ENCODE results near the gene INSYN2B.
A peak's percentile ranks its signal among the peaks of the same experiment; 100 is the strongest.
"Not testable (repeated sequence)": the region's sequence is repeated elsewhere in the genome, so short reads cannot be mapped to it uniquely, and the experiment has no call there.

INSYN2B gene

DNA sequence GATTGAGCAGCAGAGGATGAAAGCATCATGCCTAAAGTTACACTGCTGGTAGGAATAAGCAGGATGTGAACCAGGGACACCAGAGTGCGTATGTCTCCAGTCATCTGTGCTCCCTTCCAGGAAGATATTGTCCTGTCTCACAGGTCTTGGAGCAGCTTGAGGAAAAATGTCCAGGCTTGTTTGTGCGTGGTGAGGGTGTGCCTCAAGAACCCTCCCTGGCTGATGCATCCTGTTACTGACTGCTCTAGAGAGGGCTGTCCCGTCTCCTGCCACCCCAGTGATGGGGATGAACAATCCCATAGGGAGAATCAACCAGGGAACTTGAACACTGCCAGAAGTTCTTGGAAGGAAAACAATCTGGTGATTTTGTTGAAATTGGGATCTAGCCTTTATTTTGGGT lies 132.0 kb downstream of the INSYN2B start:
- Mint-ChIP-seq H3K36me3 (peaks cover 73% of the 10 kb centered on the region), H3K4me1 (ENCODE audit: low read depth) (peaks cover 2% of the 10 kb centered on the region), H3K27me3 (no peaks in the 10 kb centered on the region), H3K9me3 (ENCODE audit: low read depth) (peaks cover 9% of the 10 kb centered on the region), H3K4me3 (no peak overlapping the region), H3K27ac (no peak overlapping the region)

DNA sequence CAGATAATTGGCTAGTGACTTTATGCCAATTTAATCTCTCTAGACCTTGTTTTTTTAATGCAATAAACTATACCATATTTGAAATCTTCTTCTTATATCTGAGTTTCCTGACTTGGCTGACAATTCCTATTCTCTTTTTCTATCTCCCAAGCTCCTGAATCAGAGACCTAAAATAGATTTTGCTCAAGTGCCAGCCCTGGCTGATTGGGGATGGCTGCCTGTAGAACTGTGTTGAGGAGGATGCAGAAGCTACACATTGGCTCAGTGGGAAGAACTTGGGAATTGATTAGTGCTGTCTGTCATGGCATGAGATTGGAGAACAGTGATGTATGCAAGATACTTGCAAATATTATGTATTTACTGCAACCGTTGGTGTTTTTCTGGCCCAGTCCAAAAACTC lies 132.8 kb downstream of the INSYN2B start:
- no peaks in the 10 kb centered on the region for H3K27me3 Mint-ChIP-seq
- no peaks in the 10 kb centered on the region for H3K4me1 Mint-ChIP-seq (ENCODE audit: low read depth)
- H3K9me3 Mint-ChIP-seq (ENCODE audit: low read depth): peaks cover 9% of the 10 kb centered on the region
- peaks cover 71% of the 10 kb centered on the region for H3K36me3 Mint-ChIP-seq
- H3K27ac Mint-ChIP-seq: no peak overlapping the region
- H3K4me3 Mint-ChIP-seq: no peak overlapping the region

DNA sequence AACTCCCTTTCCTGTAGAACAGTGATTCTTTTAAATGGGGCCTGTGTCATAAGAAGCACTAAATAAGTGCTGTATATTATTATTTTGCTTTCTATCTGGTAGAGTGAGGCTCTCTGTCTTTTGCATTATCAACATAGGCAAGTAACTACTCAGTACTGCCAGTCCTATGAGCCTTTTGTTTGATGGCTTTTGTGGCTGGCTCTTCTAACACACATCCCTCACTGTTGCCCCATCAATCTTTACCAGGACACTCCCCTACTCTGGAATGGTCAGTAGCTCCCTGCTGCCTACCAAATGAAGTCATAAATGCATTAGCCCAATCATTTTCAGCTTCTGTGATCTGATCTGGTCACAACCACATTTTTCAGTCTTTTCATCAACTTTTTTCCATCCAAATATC lies 137.6 kb downstream of the INSYN2B start:
- no peaks in the 10 kb centered on the region for H3K27me3 Mint-ChIP-seq
- no peaks in the 10 kb centered on the region for H3K4me1 Mint-ChIP-seq (ENCODE audit: low read depth)
- H3K9me3 Mint-ChIP-seq (ENCODE audit: low read depth): no peaks in the 10 kb centered on the region
- H3K27ac Mint-ChIP-seq: no peak overlapping the region
- H3K4me3 Mint-ChIP-seq: no peak overlapping the region
- peaks cover 53% of the 10 kb centered on the region for H3K36me3 Mint-ChIP-seq

DNA sequence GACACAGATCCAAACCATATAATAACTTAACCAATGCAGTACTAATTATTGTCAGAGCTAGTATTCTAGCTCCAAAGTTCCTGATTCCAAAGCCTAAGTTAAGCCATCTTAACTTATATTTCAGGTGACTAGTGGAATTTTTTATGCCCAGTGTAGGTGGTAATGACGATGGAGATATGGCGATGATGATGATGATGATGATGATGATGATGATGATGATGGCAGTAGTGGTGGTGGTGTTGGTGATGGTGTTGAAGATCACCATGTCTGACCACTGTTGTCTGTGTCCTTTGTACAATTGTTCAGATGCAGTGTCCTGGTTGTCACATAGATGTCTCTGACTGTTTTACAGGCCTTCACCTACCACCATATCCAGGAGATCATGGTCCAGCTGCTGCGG lies 139.9 kb downstream of the INSYN2B start:
- no peaks in the 10 kb centered on the region for H3K4me1 Mint-ChIP-seq (ENCODE audit: low read depth)
- H3K27ac Mint-ChIP-seq: peak overlapping the region; percentile 31
- no peak overlapping the region for H3K4me3 Mint-ChIP-seq
- H3K36me3 Mint-ChIP-seq: peaks cover 46% of the 10 kb centered on the region
- no peaks in the 10 kb centered on the region for H3K9me3 Mint-ChIP-seq (ENCODE audit: low read depth)
- H3K27me3 Mint-ChIP-seq: no peaks in the 10 kb centered on the region

DNA sequence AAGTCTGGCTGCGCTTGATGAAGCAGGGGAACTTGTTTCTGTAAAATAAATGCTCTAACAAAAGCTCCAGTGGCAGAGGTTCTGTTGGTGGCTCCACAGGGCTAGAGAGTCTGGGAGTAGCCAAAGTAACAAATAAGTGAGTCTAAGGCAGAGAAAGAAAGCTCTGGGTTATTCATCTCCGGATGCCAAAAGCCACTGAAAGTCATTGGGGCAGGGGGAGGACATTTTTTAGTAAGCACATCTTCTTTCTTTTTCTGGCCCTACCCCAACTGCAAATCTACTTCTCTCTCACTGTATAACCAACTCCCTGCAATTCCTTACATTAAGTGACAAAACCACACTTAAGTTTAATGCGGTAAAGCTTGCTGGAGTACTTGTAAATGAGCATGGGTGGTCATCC lies 141.6 kb downstream of the INSYN2B start:
- peaks cover 37% of the 10 kb centered on the region for H3K36me3 Mint-ChIP-seq
- no peak overlapping the region for H3K4me3 Mint-ChIP-seq
- no peaks in the 10 kb centered on the region for H3K9me3 Mint-ChIP-seq (ENCODE audit: low read depth)
- peaks cover 4% of the 10 kb centered on the region for H3K4me1 Mint-ChIP-seq (ENCODE audit: low read depth)
- no peak overlapping the region for H3K27ac Mint-ChIP-seq
- no peaks in the 10 kb centered on the region for H3K27me3 Mint-ChIP-seq

DNA sequence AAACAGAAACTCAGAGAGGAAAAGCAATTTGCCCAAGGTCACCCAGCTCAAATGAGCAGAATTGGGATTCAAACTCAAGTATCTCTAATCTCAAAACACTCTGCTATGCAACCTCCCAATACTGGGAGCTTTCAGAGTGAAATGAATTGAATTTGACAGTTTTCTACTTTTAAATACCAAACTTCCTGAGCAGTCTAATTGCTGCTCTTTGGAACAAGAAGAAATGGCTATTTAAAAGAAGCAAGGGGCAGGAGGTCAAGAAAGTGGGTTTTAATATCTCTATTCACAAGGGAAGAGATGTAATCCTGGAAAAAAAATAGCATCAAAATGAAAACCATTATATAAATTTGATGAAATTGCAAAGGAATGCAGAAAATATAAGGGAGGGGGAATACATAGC lies 142.6 kb downstream of the INSYN2B start:
- H3K36me3 Mint-ChIP-seq: peaks cover 32% of the 10 kb centered on the region
- no peaks in the 10 kb centered on the region for H3K27me3 Mint-ChIP-seq
- no peaks in the 10 kb centered on the region for H3K9me3 Mint-ChIP-seq (ENCODE audit: low read depth)
- H3K4me1 Mint-ChIP-seq (ENCODE audit: low read depth): peaks cover 7% of the 10 kb centered on the region
- no peak overlapping the region for H3K27ac Mint-ChIP-seq
- H3K4me3 Mint-ChIP-seq: no peak overlapping the region

DNA sequence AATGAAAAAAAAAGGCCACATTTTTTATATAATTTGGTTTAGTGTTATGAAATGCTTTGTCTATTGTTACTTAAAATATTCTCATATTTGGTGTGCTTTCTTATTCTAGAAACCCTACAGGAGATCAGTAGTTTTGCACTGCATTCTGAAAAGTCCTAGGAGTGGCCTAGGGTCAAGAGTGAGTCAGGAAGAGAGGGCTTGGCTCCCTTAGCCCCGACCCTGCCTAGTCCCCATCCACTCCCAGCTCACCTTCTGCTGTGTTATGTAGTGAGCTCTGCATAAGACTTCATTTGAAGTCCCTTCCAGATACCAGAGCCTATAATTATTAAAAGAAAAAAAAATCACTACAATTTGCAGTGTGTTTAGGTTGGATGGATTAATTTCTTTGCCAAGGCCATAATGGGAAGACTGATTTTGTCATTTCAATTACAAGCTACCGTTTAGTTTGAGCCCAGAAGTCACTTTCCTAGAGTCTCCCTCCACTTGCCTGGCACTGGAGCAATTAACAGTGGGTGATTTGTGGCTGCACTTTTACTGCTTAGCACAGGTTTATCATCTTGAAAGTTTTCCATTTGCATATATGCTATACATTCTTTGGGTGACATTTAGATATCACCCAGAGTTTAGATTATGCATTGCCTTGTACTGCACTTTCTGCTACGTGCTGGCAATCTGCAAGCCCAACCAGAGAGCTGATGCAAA lies 143.3 kb downstream of the INSYN2B start:
- Mint-ChIP-seq H3K4me1 (ENCODE audit: low read depth) (peaks cover 11% of the 10 kb centered on the region), H3K4me3 (no peak overlapping the region), H3K27me3 (no peaks in the 10 kb centered on the region), H3K27ac (peak overlapping the region; percentile 13), H3K9me3 (ENCODE audit: low read depth) (no peaks in the 10 kb centered on the region), H3K36me3 (peaks cover 32% of the 10 kb centered on the region)

DNA sequence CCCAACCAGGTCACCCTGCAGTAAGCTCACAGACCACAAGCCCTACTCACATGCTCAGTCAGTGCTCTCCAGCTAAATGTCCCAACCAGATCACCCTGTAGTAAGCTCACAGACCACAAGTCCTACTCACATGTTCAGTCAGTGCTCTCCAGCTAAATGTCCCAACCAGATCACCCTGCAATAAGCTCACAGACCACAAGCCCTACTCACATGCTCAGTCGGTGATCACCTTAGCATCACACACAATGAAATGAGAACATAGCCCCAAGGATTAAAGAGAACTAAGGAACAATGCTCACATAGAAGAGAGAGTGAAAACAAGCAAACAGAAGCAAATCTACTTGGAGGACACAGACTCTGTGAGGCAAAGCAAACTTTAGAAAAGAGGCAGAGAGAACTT lies 145.8 kb downstream of the INSYN2B start:
- not testable (repeated sequence) for H3K4me3 Mint-ChIP-seq; H3K9me3 Mint-ChIP-seq (ENCODE audit: low read depth); H3K27me3 Mint-ChIP-seq; H3K27ac Mint-ChIP-seq
- Mint-ChIP-seq H3K36me3 (peaks cover 12% of the 10 kb centered on the region), H3K4me1 (ENCODE audit: low read depth) (peaks cover 11% of the 10 kb centered on the region)

DNA sequence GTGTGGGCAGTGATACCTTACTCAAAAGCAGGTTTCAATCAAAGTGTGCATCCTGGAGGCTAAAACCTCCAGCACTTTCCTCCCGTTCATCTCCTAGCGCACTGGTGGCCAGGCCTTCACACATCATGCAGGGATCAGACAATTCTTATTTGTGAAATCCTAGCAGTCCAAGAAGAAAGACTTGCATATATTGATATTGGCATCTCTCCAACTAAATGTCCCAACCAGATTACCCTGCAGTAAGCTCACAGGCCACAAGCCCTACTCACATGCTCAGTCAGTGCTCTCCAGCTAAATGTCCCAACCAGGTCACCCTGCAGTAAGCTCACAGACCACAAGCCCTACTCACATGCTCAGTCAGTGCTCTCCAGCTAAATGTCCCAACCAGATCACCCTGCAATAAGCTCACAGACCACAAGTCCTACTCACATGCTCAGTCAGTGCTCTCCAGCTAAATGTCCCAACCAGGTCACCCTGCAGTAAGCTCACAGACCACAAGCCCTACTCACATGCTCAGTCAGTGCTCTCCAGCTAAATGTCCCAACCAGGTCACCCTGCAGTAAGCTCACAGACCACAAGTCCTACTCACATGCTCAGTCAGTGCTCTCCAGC lies 146.5 kb downstream of the INSYN2B start:
- not testable (repeated sequence) for H3K9me3 Mint-ChIP-seq (ENCODE audit: low read depth); H3K27ac Mint-ChIP-seq

DNA sequence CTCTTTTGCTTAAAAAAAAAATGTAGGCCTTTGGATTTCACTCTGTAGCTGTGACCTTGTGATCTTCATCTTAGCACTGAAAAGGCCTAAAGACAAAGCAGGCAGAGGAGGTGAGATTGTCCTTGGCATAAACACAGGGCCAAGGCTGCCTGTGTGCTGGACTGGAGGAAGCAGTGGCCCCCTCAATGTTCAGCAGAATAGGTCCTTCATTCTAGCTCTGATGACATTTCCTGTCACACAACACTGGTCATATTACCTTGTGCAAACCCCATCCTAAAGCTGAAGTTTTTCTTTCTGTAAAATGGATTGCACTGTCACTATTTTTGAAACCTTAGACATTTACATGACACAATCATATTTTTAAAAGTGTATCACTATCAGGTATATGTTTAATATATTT lies 147.4 kb downstream of the INSYN2B start:
- Mint-ChIP-seq H3K27me3 (no peaks in the 10 kb centered on the region), H3K27ac (no peak overlapping the region), H3K9me3 (ENCODE audit: low read depth) (no peaks in the 10 kb centered on the region), H3K4me3 (no peak overlapping the region), H3K4me1 (ENCODE audit: low read depth) (peaks cover 20% of the 10 kb centered on the region), H3K36me3 (peaks cover 11% of the 10 kb centered on the region)

More for the DNA sequence above, 146.5 kb downstream of the INSYN2B start:
- peaks cover 12% of the 10 kb centered on the region for H3K36me3 Mint-ChIP-seq
- H3K27me3 Mint-ChIP-seq, H3K4me3 Mint-ChIP-seq: not testable (repeated sequence)
- peaks cover 12% of the 10 kb centered on the region for H3K4me1 Mint-ChIP-seq (ENCODE audit: low read depth)

DNA sequence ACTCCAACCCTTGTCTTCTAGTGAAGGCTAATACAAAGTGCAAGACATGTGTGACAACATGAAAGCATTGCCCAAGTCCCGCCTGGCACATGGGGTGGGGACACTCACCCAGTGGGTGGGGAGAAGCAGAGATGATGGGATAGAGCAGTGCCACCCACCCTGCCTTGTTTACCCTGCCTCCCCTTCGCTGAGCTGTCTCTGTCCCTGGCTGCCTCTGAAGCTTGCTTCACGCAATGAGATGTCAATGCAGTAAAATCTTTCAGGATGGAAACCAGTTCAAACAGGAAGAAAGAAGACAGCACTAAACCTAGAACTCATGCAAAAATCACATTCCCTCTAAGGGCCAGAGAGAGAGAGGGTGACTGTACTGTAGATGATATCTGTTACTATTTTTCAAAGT lies 148.0 kb downstream of the INSYN2B start:
- Mint-ChIP-seq H3K27ac (no peak overlapping the region), H3K4me1 (ENCODE audit: low read depth) (peaks cover 20% of the 10 kb centered on the region), H3K9me3 (ENCODE audit: low read depth) (no peaks in the 10 kb centered on the region), H3K36me3 (peaks cover 12% of the 10 kb centered on the region), H3K27me3 (no peaks in the 10 kb centered on the region), H3K4me3 (no peak overlapping the region)

DNA sequence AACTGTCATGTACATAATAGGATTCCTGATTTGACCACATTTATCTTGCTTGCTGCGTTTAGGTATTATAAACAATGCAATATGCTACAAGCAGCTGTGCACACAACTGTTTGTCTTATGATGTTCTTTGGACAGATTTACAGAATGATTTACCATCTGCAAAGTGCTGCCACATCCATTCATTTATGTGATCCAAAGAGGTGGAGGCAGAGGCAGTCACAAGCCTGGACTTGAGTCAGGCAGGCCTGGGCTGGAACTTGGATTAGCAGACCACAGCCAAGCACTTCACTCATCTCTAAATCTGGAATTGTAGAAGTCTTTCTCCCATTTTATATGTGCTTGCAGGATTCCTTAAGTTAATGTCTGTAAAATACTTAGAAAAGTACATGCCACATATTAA lies 149.0 kb downstream of the INSYN2B start:
- Mint-ChIP-seq H3K4me1 (ENCODE audit: low read depth) (peaks cover 20% of the 10 kb centered on the region), H3K4me3 (no peak overlapping the region), H3K36me3 (peaks cover 12% of the 10 kb centered on the region), H3K9me3 (ENCODE audit: low read depth) (no peaks in the 10 kb centered on the region), H3K27me3 (no peaks in the 10 kb centered on the region), H3K27ac (peak overlapping the region; percentile 7)

DNA sequence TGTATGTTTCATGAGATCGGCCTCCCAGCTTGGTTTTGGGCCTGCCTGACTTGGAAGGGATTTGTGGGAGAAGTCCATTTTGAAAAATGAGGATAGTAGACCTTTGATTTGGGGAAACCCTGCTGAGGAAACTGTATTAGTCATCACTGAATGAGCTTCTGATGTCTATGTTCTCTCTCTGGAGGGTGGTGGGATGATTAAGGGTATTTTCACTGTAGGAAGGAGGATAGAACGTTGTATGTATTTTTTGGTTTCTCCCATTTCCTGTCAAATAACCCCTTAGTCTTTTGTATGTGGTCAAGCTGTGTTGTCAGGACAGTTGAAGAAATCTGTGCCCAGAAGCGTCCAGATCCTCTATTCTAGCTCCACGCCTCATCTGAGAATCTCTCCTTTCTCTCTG lies 151.9 kb downstream of the INSYN2B start:
- Mint-ChIP-seq H3K27ac (peak overlapping the region; percentile 7), H3K27me3 (no peaks in the 10 kb centered on the region), H3K4me1 (ENCODE audit: low read depth) (peaks cover 16% of the 10 kb centered on the region), H3K36me3 (peaks cover 16% of the 10 kb centered on the region), H3K4me3 (no peak overlapping the region), H3K9me3 (ENCODE audit: low read depth) (no peaks in the 10 kb centered on the region)

DNA sequence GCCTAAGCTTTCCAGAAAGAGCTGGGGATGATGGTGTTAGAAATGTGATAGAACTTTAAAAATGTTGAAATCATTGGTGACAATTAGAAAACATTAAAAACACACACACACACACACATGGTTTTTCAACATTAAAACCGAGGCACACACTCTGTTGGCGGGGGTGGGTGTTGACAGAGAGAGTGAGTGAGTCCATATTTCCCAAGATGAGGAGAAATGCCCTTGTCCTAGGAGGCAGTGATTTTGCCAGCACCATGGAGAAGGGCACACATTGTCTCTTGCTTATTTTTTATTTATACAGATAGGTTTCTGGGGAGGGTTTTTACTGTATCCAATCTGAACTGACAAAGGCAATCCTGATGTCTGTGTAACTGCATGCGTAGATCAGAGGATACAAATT lies 152.5 kb downstream of the INSYN2B start:
- Mint-ChIP-seq H3K9me3 (ENCODE audit: low read depth) (no peaks in the 10 kb centered on the region), H3K4me3 (no peak overlapping the region), H3K4me1 (ENCODE audit: low read depth) (peaks cover 13% of the 10 kb centered on the region), H3K36me3 (peaks cover 16% of the 10 kb centered on the region), H3K27me3 (no peaks in the 10 kb centered on the region), H3K27ac (peak overlapping the region; percentile 68)

DNA sequence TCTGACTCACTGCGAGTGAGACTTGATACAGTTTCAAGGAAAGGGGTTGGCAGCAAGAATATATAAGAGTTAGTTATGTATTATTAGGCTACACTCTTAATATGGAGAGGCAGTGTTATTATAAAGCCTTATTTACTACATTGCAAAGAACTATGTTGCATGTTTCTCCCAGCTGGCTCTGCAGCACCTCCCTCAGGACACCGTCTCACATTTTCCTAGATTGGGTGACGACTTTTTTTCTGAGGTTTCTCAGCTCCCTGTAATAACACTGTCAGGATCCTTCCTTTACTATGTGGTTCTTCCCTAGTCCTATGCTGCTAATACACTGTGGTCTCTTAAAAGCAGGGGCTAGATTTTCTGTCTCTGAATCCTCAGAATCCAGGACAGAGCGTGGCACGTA lies 153.7 kb downstream of the INSYN2B start:
- no peak overlapping the region for H3K4me3 Mint-ChIP-seq
- H3K36me3 Mint-ChIP-seq: peaks cover 15% of the 10 kb centered on the region
- no peaks in the 10 kb centered on the region for H3K9me3 Mint-ChIP-seq (ENCODE audit: low read depth)
- no peaks in the 10 kb centered on the region for H3K27me3 Mint-ChIP-seq
- no peak overlapping the region for H3K27ac Mint-ChIP-seq
- peaks cover 9% of the 10 kb centered on the region for H3K4me1 Mint-ChIP-seq (ENCODE audit: low read depth)

DNA sequence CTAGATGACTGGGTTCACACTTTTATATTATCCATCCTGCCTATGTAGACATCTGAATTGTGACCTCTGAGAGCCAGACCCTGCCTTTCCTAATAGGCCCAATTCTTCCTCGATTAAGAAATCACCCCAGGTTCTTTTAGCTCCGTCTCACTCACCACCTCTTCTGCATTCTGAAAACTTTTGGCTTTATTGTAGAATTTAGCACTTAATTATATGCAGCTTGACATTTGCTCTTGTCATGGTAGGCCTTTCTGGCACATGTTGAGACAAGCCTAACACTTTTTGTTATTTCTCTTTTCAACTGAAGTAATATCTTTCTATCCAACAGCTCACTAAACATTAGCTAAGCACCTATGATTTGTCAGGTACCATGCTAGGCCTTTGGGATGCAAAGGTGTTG lies 163.3 kb downstream of the INSYN2B start:
- Mint-ChIP-seq H3K4me3 (no peak overlapping the region), H3K27me3 (no peaks in the 10 kb centered on the region), H3K4me1 (ENCODE audit: low read depth) (peaks cover 1% of the 10 kb centered on the region), H3K9me3 (ENCODE audit: low read depth) (no peaks in the 10 kb centered on the region), H3K36me3 (peaks cover 40% of the 10 kb centered on the region), H3K27ac (no peak overlapping the region)

All from activated naive CD8-positive, alpha-beta T cell (primary cell).